GM18861 (cell line): Measurements from ENCODE around the gene SH3RF3.
"Not testable (repeated sequence)": the region's sequence is repeated elsewhere in the genome, so short reads cannot be mapped to it uniquely, and the experiment has no call there.

Experiments used
- ATAC-seq: cut with Tn5 transposase; IDR thresholded peaks from one replicate; pipeline ENCODE4 v1.9.1; 2021; ENCODE audit not compliant: unreplicated experiment

Gene SH3RF3

DNA sequence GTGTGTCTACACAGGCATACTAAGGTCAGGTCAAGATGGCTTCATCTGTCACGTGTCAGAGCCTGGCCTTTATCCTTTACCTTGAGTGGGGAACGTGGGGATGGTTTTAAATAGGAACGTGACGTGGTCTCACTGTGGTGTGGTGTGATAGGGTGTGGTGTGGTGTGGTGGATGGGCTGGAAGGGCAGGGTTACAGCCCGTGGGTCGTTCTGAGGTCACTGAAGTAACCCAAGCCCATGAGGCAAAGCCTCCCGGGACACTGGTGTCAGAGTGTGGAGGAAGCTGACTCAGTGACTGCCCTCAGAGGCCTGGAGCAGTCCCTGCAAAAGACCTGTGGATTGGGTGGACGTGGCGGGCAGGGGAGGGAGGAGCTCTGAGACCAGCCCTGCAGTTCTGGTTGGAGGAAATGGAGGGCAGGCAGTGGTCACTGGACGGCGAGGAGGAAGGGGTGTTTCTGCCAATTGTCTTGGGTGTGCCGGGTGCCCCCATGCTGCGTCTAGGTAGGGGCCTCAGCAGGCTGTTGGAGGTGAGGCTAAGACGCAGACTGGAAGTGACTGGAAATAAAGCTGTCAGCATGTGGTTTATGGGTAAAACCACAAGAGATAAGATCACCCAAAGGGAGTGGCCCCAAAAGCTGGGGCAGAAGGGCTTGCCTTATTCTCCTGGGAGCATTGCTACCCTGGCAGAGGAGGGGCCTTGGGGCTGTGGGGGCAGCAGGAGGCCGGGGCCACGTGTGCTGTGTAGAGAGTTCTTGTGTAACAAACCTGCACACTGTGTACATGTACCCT lies 84.8 kb downstream of the SH3RF3 start:
- ATAC-seq = peak; percentile 64

DNA sequence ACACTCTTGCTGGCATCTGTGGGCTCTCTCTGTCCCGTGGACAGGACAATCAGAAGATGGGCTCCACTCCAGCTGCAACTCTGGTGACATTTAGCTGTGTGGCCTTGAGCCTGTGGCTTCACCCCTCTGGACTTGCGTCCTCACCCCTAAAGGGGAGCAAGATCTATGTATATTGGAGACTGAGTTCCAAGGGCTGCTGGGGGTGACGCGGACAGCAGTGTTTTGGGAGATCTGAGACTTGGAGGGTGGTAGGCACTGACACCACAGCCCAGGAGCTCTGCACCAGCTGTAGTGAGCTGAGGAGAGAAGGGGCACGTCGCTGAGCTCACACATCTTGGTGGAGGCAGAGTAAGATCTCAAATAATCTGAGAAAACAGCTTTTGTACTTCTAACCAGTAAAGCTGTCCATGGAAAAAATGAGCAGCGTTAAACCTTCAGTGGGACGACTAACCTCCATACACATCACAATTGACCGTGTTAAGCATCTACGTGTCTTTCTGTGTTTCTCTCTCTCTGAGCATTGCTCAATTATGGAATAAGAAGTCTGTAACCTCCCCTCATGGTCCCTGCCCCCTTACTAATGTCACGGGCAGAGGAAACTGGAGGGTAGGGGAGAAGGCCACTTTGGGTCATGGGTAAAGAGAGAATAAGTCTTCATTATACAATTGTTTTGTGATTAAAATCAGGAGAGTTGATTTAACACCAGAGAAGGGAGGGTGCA lies 85.8 kb downstream of the SH3RF3 start:
- ATAC-seq = no peak

DNA sequence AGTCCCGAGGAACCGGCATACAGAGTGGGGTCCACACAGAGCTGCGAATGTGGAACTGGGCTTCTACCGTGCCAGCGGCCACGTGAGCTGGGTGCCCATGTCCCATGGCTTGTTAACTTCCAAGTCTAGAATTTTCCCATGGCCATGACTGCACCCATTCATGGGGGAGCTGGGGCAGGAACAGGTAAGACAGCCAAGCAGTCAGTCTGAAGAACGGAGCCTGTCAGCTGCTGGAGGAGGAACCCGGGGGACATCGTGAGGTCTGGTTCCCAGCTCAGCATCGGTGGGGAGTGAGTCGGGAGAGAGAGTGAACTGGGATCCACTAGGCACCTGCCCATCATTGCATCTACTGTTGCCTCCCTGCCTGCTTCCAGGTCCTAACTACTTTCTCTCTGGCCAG lies 86.9 kb downstream of the SH3RF3 start:
- ATAC-seq = no peak

DNA sequence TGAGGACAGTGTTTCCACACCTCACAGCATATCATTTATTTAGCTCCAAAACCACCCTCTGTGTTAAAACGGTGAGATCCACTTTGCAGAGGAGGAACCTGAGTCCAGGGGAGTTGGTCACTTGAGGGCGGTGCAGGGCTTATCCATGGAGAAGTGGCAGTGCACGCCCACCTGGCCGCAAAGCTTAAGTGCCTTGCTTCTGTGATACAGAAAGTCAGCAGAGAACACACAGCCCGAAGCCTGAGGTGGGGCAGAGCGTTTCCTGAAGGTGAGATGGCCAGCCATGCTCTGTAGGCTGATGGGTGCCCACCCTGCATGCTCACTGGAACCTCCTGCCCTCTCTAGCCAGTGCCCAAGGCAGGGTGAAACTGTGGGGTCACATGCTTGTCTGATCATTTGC lies 87.3 kb downstream of the SH3RF3 start:
- ATAC-seq = no peak

- no peak for ATAC-seq
Measured at GRCh38 chr2:109217362-109218086, 88.5 kb downstream of the SH3RF3 start.

- ATAC-seq = no peak
Measured at GRCh38 chr2:109218087-109218791, 89.2 kb downstream of the SH3RF3 start.

GRCh38 chr2:109218792-109219126 lies 89.8 kb downstream of the SH3RF3 start:
- no peak for ATAC-seq

DNA sequence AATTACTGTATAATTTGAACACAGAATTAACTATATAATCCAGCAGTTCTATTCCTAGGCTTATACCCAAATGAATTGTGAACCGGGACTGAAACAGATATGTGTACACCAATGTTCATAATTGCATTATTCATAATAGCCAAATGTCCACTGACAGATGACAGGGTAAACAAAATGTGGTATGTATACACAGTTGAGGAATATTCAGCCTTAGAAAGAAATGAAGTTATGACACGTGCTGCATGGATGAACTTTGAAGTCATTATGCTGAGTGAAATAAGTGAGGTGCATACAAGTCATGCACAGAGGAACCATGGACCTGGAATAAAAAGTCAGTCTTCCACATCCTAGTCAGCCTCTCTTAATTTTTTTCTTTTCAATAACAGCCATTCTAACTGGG lies 91.9 kb downstream of the SH3RF3 start:
- no peak for ATAC-seq

DNA sequence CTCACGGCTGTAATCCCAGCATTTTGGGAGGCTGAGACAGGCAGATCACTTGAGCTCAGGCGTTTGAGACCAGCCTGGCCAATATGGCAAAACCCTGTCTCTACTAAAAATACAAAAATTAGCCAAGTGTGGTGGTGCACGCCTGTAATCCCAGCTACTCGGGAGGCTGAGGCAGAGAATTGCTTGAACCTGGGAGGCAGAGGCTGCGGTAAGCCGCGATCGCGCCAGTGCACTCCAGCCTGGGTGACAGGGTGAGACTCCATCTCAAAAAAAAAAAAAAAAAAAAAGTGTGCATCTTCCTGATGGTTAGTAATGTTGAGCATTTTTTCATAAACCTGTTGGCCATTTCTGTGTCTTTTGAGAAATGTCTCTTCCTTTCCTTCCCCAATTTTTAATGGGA lies 92.3 kb downstream of the SH3RF3 start:
- ATAC-seq = not testable (repeated sequence)

DNA sequence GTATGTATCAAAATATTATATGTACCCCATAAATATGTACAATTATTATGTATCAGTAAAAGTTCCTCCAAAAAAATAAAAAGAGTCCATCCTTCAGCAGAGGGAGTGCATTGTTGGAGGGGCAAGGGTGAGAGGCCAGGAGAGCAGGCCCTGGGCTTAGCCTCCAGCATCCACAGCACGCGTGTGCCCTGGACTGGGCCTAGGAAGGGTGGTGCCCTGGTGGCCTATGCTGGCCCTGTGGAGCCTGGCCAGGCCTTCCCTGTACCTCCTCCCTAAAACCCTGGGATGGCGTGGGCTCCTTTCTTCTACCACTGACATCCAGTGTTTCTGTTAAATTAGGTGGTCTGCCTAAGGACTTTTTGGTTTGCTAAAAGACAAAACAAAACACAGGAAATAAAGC lies 93.4 kb downstream of the SH3RF3 start:
- no peak for ATAC-seq

DNA sequence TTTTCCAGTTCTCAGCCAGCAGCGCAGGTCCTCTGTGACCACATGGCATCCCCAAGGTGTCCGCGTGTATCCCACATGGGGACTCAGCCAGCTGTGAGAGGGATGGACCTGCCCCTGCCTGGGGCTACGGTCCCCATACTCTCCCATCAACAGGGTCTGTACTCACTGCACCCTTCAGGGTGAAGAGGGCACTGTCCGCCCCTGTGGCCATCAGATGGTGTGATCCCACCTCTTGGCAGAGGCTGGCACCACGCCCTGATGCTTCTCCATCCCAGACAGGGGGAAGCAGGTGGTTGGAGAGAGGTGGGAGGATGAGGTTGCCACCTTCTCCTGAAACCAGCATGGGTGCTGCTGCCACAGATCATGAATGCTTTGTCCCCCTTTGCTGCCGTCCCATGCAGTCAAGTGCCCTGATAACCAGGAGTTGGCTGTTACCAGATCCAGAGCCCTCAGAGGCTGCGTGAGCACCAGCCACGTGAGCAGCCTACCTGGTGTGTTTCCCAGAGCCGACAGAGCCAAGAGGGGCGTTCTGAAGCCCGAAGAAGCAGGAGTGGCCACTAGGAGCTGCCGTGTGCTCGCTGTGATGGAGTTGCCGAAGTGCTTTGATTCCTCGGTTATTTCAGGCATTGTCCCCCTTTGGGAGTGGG lies 93.9 kb downstream of the SH3RF3 start:
- ATAC-seq = no peak

DNA sequence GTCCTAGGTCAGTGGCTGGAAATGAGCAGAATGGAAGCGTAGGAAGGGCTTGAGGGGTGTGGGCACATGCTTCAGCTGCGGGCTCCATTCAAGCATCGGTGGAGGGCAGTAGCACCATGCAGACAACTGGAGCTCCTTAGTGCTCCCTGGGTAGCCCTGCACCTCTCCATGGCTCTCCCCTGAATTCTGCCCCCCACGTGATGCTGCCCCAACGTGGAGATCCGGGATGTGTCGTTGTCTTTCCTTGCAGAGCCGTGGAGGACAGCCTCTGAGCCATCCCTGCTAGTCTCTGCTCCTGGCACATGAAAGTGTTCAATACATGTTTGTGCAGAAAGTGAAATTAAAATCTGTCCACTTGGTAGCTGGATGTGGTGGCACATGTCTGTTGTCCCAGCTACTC lies 94.5 kb downstream of the SH3RF3 start:
- ATAC-seq = no peak

DNA sequence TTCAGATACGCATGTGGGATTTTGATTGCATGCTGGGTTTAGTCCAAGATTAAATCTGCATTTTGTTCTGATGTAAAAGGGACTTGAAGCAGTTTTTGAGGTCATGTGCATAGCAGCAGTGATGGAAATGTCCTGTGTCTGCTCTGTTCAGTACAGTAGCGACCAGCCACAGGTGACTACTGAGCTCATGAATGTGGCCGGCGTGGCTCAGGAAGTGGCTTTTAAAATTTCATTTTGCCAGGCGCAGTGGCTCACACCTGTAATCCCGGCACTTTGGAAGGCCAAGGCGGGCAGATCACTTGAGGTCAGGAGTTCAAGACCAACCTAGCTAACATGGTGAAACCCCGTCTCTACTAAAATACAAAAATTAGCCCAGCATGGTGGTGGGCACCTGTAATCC lies 95.3 kb downstream of the SH3RF3 start:
- not testable (repeated sequence) for ATAC-seq

- no peak for ATAC-seq
Measured at GRCh38 chr2:109225170-109225782, 96.3 kb downstream of the SH3RF3 start.

- ATAC-seq = no peak
Measured at GRCh38 chr2:109226128-109226527, 97.1 kb downstream of the SH3RF3 start.

DNA sequence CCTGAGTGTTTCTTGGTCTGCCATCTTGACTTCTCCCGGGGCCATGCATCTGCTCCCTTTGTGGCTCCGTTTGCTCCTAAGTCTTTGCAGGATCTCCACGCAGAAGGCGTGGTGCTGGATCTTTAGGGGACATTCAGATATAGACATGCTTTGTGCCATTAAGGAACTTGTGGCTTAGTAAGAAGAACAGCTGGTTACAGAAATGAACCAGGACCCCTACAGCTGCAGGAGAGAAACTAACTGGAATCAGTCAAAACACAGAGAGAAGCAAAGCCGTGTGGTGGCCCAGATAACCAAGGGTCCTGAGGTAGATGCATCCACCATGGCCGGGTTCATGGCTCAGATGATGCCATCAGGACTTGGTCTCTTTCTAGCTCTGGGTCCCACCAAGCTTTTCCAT lies 97.6 kb downstream of the SH3RF3 start:
- no peak for ATAC-seq

DNA sequence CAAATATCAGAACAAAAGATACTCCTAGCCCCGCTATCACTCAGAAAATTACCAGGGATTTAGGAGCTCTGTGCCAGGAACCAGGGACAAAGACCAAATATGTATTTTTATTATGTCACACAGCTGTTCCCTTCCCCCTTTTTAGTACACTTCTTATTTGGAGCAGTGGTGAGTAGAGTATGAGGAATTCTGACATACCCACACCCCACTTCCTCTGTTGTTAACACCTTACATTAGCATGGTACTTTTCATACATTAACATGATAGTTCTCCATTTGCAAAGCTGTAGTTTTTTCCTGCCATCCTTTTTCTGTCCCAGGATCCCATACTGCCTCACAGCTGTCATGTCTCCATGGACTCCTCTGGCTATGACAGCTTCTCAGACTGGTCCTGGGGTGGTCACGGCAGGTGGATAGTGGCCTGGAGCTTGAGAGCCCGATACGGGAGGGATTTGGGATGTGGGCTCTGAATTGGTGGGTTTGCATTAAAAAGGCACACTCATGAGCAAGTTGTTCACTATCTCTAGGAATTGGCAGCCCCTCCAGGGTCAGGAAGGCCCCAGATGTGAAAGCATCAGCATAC lies 100.2 kb downstream of the SH3RF3 start:
- no peak for ATAC-seq

DNA sequence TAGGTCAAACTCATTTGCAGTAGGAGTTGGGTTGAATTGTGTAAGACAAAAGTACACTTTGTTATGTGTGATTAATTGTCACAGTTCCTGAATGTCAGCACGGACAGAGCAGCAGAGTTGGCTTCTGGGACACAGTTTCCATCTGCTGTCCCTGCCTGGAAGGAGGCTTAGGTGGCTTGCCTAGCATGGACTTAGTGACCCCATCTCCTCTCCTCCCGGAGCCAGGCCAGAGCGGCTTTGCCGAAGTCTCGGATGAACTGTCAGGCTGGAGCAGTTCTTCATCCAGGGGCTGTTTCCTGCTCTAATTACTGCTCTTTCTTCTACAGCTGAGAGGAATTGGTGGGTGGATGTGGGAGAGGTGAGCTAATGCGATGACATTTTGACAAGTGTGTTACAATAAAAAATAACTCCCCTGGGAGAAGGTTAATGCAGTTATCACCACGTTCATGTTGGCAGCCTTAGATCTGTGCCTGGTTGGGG lies 102.0 kb downstream of the SH3RF3 start:
- ATAC-seq = no peak

DNA sequence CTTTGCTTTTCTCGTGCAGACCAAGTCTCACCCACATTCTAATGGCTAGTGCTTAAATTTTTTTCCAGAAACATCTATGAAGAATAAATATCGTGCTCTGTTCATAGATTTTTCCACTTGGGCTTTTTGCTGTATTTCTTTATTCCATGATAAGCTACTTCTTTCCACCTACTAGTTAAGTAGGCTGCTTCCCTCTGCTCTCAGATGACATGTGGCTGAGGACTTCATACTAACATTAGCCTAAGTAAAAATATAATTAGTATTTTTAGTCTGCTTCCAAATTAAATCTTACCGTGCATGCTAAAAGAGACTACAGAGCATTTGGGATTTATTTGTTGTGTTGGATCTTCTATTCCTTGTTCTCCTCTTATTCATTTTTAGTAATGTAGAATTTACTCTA lies 102.4 kb downstream of the SH3RF3 start:
- ATAC-seq = no peak
